Measurements from ENCODE around the gene COL8A1.

The COL8A1 gene

DNA sequence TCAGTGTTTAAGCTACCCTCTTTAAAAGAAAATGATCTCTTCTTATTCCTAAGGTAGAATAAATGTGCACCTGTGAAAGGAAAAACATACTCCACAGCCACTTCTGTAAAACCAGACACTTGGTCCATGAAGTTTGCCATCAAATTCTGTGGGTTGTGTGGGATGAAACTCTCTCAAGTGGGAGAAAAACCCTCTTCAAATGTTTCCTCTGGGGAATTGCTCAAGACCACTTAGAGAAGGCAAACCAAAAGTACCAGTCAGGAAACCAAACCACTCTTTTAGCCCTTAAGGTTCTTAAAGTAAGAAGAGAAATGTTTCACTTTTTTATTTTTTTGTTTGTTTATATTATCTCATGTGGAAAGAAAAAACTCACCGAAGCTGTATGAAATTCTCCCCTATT lies 1.2 kb downstream of the COL8A1 start:
- no peak for DNase-seq (ENCODE audit: low read depth, low spot score)

DNA sequence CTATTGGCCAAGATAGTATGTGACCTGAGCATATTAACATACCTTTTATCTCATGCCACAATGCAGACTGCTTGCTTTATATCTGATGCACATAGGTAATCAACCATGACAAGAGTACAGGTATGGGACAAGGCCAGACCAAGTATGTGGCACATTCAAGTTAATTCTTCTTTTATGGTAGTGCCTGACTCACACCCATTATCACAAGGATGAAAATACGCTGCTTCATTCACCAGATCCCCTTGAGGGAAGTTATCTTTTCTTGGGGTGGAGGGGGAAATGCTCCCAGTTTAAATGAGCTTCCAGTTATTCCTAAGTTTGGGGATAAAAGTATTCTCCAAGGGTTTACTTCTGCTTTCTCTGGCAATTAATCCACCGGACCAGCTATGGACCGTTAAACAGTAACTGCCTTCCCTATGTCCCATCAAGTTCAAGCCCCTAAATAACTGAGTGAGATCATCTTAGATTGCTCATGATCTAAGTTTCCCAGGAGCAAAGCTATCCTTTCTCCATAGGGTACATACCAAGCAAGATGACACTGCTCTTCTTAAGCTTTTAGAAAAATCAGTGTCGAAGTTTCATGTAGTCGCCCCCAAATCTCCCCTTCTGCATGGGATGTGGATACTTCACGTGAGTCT lies 1.9 kb downstream of the COL8A1 start:
- no peak for DNase-seq (ENCODE audit: low read depth, low spot score)

DNA sequence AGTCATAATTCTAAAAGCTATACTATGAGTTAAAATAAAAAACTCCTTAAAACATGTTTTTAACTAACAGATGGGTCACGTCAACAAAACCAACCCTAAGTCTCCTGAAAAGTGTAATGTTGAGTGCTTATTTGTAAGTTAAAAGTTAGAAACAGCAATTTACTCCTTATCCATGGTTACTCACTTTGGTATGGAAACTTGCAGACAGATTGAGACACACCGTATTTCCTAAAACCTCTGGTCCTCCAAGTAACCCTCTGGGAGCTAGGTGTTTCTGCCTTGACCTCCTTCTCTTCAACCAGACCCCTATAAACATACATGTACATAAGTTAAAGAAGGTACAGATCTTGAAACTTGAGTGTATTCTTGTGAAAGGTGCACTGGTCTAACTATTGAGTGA lies 3.1 kb downstream of the COL8A1 start:
- DNase-seq (ENCODE audit: low read depth, low spot score), result no peak

DNA sequence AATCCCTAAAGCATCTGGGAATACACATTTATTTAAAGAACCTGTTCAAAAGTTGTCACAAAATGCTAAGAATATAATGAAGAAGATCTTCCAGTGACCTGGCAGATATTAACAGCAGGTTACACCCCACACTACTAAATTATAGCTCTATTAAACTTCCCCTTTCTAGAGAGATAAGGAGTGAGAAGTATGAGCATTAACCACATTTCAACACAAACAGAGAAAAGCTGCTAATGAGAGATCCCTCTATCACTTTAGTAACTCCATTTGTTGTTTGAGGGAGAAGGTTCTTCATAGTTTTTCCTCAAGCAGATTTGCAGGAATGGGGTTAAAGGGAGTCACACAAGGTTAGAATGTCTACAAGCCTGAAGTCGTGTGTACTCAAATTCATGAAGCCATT lies 3.6 kb downstream of the COL8A1 start:
- no peak for DNase-seq (ENCODE audit: low read depth, low spot score)

DNA sequence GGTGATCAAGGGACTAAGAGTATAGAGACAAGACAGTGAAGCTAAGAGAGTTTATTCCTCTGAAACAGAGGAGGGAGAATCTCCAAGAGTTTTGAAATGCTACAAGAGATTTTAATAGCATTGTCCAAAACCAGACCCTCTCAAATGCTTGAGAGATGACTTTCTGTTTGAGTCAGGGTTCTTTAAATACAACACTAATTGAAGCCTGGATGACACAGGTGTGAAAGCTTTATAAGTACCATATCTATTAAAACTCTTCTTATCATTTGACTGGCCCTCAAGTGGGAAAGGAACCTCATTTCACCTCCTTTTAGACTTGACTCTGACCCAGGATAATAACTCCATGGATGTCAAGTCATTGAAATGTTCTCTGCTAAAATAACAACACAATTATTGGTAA lies 5.6 kb downstream of the COL8A1 start:
- DNase-seq (ENCODE audit: low read depth, low spot score), result no peak

DNA sequence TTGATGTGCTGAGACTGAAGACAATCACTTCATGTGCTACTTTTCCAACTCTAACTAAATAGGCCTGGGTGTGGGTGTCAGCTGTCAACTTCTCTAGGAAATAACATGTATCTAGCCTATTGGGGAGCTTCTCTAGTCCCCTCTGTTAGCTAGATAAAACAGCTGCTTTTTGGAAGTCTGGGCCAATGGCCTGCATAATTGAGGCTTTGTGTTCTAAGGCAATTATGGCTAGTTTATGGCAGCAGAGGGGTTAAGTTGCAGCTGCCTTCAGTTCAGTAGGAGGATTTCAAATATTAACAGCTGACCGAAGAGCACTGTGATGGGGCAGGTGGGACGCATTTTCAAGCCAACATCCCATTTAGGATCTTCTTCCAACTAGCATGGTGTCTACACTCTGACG lies 6.4 kb downstream of the COL8A1 start:
- no peak for DNase-seq (ENCODE audit: low read depth, low spot score)

DNA sequence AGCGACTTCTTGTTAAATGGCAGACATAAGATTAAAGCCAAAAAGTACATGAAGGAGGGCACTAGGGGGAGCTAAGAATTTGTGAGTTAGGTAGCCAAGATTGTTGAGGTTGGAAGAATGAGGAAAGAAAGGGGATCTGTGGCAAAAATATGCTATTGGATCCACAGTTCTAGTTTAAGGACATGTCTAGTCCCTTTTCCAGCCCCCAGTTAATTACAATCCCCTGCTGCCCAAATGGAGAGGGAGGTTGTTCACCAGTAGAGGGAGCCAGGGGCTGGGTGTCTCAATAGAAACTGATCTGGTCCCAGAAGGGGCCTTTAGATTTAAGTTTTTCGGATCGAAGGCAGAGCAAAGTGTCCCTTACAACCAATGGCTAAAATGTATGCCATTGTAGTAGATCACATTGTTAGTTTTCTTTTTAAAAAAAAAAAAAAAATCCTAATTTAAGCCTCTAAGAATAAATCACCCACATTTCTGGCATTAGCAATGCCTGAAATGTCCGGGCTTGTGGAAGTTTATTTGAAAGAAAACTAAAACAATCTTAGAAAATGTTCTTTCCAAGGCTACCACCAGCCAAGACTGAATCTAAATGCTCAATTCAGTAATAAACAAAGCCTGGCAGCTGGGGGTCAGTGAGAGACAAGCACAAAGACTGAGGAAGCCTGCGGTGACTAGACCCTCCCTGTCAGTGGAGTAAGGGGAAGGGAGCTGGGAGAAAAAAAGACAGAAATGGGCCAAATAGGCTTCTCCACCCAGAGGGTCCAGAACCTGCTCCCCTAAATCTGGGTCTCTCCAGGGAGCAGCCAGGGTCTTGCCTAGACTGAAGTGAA lies 7.1 kb downstream of the COL8A1 start:
- peak; percentile 81 for DNase-seq (ENCODE audit: low read depth, low spot score)

DNA sequence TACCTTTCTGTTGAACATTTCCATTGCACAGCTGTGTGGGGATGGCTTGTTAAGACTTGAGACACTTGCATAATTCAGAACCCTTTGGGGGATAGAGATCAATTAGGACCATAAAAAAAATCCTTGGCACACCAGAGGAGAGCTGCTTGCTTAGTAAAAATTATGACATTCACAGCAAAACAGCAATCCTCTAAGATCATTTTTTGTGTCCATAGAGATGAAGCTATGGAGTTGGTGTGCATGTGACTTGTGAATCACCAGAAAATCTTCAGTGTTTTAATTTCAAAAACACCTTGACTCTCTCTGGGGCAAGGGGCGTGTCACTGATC lies 7.7 kb downstream of the COL8A1 start:
- DNase-seq (ENCODE audit: low read depth, low spot score), result no peak

DNA sequence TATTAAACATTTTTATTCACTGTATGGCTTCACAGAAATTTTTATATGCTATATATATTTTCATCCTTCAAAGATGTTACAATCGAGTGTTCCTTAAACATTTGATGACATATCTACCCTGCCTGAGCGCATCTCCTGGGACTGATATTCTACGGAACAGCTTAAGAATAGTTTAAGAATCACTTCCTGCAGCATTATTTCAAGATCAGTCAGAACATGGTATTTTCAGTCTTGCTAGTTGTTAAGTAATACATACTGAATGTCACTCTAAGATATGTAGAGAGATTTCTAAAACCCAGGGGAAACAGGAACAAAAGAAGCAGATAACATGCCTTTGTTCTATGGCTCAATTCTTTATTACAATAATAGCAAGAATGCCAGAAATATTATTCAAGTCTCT lies 8.7 kb downstream of the COL8A1 start:
- DNase-seq (ENCODE audit: low read depth, low spot score), result no peak

DNA sequence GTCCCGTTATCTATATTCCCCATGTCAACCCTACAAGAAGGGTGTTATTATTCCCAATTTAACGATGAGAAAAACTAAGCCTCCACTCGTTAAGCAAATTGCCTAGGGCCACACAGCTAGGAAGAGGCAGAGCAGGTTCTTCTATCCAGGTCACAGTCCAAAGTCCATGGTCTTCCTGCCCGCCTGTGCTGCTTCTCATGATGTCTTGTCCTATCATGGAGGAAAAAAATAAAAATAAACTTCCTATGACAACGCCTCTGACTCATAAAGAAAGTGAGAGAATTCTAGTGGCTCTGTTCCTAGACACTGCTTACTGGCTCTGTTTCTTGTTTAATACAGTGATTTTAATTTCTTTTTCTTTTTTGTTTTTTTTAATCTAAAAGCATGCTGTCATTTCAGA lies 9.7 kb downstream of the COL8A1 start:
- DNase-seq (ENCODE audit: low read depth, low spot score), result no peak

DNA sequence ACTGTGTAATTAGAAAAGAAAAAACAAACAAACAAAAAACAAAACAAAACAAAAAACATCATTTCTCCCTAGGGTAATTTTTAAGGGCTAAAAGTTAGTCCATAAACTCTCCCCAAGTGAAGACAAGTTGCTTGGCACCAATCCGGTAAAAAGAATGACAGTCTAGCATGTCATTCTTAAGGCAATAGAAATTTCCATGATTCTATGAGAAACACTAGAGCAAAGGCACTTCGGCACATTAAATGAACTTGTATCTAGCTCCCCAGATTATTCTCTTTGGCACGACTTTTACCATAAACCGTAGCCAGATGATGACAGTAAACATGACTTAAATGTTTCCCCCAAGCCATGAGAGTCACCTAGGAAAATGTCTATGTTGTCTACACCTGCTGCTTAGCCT lies 10.1 kb downstream of the COL8A1 start:
- no peak for DNase-seq (ENCODE audit: low read depth, low spot score)

DNA sequence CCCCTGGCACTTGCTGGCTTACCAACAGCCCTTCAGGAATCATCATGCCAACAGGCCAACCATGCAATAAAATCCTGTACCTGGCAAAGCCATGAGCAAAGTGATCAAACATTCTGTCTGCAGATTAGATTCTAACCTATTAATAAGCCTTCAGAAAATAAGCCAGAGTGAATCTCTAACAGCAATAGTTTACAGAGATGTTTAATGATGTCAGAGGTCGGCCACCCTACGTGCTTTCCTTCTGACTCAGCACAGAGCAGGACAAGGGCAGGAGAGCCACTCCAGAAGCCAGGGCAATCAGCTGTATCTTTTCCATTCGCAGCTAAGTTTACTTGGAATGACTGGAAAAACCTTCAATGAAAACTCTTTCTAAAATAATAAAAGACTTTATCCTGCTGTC lies 13.1 kb downstream of the COL8A1 start:
- DNase-seq (ENCODE audit: low read depth, low spot score), result peak; percentile 69

DNA sequence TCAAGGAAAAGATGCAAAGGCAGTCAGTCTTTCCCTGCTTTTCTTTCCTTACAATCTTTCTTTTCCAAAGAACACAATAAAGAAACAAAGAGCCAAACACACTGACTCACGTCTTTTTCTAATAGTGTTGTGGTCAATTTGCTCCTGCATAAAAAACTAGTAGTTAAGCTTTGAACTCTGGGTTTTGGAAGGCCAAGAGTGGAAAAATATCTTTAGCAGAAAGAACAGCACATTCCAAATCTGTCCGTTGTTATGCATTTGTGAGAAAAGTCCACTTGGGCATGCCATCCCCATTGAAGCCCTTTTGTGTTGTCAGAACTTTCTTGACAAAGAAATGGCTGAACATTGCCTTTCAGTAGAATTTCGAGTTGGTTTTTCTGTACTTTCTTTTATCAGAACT lies 18.2 kb downstream of the COL8A1 start:
- peak; percentile 80 for DNase-seq (ENCODE audit: low read depth, low spot score)

DNA sequence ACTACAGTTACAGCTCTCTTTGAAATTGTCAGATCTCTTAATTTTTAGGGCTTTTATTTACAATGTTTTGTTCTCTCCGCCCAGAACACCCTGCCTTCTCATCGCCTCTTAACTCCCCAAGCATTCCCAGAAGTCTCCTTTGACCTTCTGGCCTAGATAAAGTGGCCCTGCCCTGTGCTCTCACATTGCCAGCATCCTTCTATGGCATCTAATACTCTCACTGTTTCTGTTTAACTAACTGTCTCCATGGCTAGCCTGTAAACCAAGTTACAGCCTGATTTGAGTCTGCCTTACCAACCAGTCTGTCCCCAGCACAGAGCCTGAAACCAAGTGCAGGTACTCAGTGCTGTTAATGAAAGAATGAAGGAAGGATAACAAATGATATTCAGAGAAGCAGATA lies 19.9 kb downstream of the COL8A1 start:
- DNase-seq (ENCODE audit: low read depth, low spot score), result no peak

DNA sequence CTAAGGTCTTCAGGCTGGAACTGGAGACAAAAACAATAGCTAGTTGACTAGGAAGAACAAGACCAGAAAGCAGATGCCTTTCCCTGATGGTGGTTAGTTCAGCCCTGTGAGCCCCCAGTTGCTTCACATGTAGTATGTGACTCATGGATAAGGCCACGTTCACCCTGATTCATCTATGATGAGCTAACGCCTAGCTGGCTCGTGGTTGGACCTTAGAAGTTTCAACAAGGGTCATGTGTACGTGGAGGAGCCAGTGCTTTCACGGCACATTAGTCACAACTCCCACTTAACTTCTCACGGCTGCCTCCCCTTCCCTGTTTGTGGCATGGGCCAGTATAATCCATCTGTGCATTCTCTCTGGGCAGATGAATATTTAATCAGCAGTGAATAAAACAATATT lies 20.6 kb downstream of the COL8A1 start:
- DNase-seq (ENCODE audit: low read depth, low spot score), result peak; percentile 91

DNA sequence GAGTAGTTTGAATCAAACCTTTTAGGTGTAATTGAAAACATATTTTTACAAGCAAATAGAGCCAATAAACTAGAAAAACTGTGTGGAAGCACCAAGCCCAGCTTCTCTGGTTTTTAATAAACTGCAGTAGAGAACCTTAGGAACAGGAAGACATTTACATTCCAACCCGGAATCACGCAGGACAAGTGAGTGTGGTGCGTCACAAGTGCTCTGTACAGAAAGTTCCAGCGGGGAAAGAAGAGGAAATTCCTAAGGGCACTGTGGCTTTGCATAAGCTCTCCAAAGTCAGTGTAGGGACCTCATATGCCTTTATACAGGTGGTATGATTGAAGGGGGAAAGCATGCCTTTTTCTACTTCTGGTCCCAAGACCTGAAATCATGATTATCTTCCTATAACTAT lies 21.6 kb downstream of the COL8A1 start:
- DNase-seq (ENCODE audit: low read depth, low spot score), result no peak

DNA sequence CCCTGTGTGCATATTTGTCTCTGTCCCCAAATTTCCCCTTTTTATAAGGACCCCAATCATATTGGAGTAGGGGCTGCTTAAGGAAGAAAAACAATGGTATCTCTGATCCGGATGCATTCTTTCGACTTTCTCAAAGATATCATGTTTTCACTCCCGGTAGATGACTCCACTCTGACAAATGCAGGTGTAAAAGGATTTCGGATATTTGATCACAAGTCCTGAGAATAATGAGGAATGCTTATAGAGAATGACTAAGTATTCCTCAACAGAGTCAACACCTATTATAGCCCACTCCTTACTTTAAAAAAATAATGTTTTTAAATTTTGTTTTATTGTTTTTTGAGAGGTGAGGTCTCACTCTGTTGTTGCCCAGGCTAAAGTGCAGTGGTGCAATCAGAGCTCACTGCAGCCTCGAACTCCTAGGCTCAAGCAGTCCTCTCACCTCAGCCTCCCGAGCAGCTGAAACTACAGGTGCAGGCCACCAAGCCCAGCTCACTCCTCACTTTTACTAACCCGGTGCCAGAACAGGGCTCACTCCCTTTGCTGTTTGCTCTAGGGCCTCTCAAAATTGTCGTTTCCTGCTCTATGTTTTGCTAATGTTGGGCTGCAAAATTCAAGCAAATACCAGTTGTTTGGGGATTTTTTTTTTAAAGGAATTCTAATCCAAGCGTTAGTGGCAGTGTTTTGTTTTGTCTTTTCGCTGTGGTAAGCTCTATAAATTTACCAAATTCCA lies 24.6 kb downstream of the COL8A1 start:
- no peak for DNase-seq (ENCODE audit: low read depth, low spot score)

DNA sequence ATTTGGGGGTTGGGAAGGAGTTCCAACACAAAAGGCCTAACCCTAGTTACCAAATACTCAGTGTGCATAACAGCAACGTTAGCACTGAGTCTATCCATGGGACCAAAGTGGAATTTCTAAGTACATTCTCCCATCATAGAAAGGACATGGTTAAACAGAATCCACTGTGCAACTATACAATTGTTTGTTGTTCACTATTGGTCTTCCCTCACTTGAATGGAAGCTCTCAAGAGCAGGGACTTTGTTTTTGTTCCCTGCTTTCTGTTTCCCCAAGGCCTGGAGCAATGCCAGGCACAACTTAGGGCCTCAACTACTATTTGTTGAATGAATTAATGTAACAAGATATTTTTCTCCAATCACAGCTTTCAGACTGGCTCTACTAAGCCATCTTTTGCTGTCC lies 25.6 kb downstream of the COL8A1 start:
- DNase-seq (ENCODE audit: low read depth, low spot score), result peak; percentile 46

DNA sequence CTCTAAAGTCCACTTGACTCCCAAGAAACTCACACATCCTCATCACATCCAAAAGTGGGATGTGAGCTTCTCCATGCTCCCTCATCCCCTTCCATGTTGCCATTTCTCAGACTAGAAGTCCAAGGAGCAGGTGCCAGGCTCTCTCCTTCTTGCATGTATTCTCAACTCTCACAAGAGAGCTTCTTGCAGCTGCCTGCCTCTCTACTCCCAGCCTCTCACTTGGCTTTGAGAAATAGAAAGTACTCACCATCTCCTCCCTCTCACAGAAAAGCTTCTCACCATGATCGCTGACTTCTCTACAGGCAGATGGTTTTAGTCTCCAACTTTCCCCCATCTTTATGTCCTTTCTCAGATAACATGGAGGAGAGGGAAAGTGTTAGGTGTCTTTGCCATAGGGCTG lies 26.6 kb downstream of the COL8A1 start:
- DNase-seq (ENCODE audit: low read depth, low spot score), result no peak

DNA sequence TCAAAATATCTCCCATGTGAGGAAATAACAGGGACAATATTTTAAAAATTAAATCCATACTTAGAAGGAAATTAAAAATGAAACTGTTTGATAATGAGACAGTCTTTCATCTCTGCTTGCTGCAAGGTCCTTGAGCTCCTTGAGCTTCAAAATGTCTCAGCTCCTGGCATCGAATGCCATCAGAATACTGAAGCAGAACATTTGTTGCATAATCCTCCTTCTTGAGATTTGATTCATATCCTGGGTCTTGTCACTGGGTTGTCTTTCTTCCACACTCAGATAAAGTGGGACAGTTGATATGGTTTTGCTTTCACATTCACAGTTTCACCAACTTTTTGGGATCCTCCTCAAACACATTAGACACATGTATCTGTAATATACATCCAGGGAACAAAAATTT lies 27.8 kb downstream of the COL8A1 start:
- DNase-seq (ENCODE audit: low read depth, low spot score), result no peak

DNA sequence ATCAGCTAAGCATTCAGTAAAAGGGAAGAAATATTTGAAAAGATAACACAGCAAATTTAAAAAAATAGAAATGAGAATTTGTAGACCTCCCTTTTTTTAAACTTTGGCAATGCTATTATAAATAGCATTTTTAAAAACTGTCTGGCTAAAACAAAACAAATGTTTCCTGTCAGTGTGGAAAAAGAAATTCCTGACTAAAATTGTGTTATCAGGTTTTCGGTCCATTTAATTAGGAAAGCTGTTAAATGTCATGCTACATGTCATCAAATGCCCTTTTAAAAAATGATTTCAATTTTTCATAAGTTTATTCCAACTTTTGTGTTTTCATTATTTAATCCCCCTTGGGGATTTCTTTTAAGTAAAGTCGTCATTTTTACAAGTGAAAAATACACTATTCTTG lies 29.6 kb downstream of the COL8A1 start:
- DNase-seq (ENCODE audit: low read depth, low spot score), result no peak

DNA sequence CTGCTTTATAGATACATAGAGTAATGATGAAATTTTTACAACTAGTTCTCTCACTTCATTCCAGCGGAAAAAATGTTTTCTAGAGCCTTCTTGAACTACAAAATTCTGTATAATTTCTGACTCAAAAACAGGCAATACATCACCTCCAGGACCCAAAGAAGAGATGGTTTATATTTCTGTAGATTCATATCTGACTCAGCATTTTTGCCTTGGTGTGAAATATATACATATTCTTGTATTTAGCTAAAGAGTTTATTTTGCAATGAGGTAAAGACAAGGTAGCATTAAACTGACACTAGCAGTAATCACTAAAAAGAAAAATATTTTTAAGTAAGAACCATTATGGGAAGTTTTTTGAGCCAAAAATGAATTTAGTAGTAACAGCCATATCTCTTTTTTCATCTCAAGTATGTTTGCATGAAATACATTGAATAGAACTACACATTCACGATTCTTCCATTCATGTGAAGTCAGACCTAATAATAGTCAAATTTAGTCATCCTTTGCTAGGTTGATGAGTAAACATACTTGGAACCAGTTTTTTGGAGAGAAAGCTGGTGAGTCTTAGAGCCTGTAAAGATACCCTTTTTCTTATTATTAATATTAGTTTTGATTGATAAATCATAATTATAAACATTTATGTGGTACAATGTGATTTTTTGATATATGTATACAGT lies 31.6 kb downstream of the COL8A1 start:
- DNase-seq (ENCODE audit: low read depth, low spot score), result no peak
